Measurements from ENCODE around the gene LAMA5. TPM values are rescaled to one million over a fixed set of nuclear protein-coding genes. Genes with fewer than 3 reads are reported as not detected.

The LAMA5 gene
- polyA plus RNA-seq, 1 of the 3 experiments (the other 2 are of a cell fraction) = 27.2 TPM

DNA sequence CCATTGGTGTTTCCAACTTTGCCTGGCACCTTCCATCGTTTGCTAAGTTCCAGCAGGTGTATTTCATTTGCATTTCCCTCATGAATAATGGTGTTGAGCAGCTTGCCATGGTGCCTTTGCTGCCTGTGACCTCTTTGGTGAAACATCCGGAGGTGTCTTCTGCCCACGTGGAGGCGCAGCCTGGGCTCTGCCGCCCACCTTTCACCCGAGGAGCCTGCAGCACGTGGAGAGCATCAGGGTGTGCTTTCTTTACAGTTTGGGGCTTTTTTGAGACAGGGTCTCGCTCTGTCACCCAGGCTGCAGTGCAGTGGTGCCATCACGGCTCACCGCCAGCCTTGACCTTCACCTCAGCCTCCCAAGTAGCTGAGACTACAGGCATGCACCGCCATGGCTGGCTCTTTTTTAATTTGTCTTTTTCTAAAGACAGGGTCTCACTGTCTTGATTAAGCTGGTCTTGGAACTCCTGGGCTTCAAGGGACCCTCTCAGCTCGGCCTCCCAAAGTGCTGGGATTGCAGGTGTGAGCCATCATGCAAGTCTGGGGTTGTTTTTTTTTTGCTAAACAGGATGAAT is 67.4 kb downstream of the LAMA5 start:
- Histone ChIP-seq H3K4me2 (no peak overlapping the region), H3K27me3 (ENCODE audit: insufficient read depth) (no peaks in the 10 kb centered on the region), H3K27ac (ENCODE audit: low read depth in 2 of 2, low read length in 1 of 2) (no peak overlapping the region), H3K9me3 (no peaks in the 10 kb centered on the region), H3K79me2 (ENCODE audit: insufficient read depth) (peaks cover 20% of the 10 kb centered on the region), H3K9me2 (no peaks in the 10 kb centered on the region), H3K4me1 (ENCODE audit: control insufficient read depth in 1 of 2, insufficient read depth in 2 of 2, low read depth in 1 of 2, low read length in 1 of 2) (peaks cover 5 to 13% of the 10 kb centered on the region in 2 experiments; a peak in 2 of 4 replicates), H2AFZ (ENCODE audit: low read depth) (no peak overlapping the region), H3K4me3 (ENCODE audit: low read depth in 2 of 2, low read length in 1 of 2) (no peak overlapping the region), H3F3A (replicated peaks; ENCODE audit: insufficient read depth) (peaks cover 12% of the 10 kb centered on the region), H3K36me3 (replicated peaks in 1 of 2; ENCODE audit: control insufficient read depth in 1 of 2, insufficient read depth in 2 of 2, low read length in 1 of 2) (peaks cover 10 to 29% of the 10 kb centered on the region in 2 experiments), H4K20me1 (ENCODE audit: insufficient read depth) (peaks cover 15% of the 10 kb centered on the region), H3K9ac (no peak overlapping the region)
- ChIA-PET POLR2A (interaction anchor here (0.5 to 1.0 kb wide), 2 partner anchors 79 to 87 kb away, joined by 3 read pairs; partner anchors contain the start of gene RPS21), CTCF (interaction anchor here (1.6 to 3.2 kb wide), 3 partner anchors 65 to 83 kb away, joined by 6 to 25 read pairs (median 15); no protein-coding TSS in a partner anchor)
- TF ChIP-seq FOXM1 (IDR thresholded peaks at IDR 0.05; ENCODE audit: low read depth) (no peak), ELF1 (IDR thresholded peaks at IDR 0.05) (no peak), FOXJ3 (CRISPR knock-in tag; IDR thresholded peaks at IDR 0.05) (no peak), CHD2 (IDR thresholded peaks at IDR 0.05; ENCODE audit: low read length, partially characterized antibody) (no peak), POLR2AphosphoS5 (IDR thresholded peaks at IDR 0.05; ENCODE audit: low read depth, low read length) (no peak), TEAD4 (IDR thresholded peaks at IDR 0.05; ENCODE audit: borderline replicate concordance, insufficient read depth) (no peak), NFIC (IDR thresholded peaks at IDR 0.05; ENCODE audit: borderline replicate concordance) (no peak), RXRA (IDR thresholded peaks at IDR 0.05; ENCODE audit: borderline replicate concordance, low read depth) (no peak)
- TF ChIP-seq, protein P1, sequence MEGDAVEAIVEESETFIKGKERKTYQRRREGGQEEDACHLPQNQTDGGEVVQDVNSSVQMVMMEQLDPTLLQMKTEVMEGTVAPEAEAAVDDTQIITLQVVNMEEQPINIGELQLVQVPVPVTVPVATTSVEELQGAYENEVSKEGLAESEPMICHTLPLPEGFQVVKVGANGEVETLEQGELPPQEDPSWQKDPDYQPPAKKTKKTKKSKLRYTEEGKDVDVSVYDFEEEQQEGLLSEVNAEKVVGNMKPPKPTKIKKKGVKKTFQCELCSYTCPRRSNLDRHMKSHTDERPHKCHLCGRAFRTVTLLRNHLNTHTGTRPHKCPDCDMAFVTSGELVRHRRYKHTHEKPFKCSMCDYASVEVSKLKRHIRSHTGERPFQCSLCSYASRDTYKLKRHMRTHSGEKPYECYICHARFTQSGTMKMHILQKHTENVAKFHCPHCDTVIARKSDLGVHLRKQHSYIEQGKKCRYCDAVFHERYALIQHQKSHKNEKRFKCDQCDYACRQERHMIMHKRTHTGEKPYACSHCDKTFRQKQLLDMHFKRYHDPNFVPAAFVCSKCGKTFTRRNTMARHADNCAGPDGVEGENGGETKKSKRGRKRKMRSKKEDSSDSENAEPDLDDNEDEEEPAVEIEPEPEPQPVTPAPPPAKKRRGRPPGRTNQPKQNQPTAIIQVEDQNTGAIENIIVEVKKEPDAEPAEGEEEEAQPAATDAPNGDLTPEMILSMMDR (IDR thresholded peaks at IDR 0.05) = no peak
- TF ChIP-seq, protein P2, sequence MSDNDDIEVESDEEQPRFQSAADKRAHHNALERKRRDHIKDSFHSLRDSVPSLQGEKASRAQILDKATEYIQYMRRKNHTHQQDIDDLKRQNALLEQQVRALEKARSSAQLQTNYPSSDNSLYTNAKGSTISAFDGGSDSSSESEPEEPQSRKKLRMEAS (IDR thresholded peaks at IDR 0.05; ENCODE audit: low read depth) = no peak
- WGBS (ENCODE audit: low lambda C conversion rate) = 86% methylated on average over 10 of the region's 12 CpGs
- no peak for DNase-seq

DNA sequence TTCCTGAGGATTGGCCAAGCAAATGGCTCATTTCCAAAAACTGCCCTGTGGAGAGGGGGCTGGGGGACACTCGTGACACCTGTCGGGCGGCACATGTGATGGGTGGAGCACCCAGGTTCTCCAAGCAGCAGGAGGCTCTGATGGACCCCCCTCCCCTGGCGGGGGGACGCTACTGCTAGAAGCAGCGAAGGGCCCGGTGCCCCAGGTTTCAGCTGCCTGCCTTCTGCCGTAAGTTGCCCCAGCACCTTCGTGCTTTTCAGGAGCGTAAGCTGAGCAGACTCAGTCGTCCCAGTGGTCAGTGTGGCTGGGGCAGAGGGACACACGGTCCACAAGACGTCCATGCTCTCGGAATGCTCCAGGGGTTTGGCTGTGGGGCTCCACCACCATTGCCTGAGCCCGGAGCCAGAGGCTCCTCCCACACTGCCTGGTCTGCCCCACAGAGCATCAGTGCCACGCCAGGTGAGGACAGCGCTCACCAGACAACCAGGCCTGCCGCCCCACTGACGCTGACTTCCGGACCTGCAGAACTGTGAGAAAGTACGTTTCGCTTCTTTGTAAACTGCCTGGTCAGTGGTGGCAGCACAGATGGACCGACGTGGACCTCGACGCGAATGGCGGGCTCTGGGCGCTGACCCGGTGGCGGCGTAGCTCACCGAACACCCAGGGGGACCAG is 68.4 kb downstream of the LAMA5 start:
- H3K4me1 ChIP-seq (ENCODE audit: control insufficient read depth in 1 of 2, insufficient read depth in 2 of 2, low read depth in 1 of 2, low read length in 1 of 2) = peaks cover 0 to 2% of the 10 kb centered on the region in 2 experiments; a peak in 1 of 4 replicates
- peaks cover 10% of the 10 kb centered on the region for H3K79me2 ChIP-seq (ENCODE audit: insufficient read depth)
- 98% methylated on average over 21 of the region's 33 CpGs for WGBS (ENCODE audit: low lambda C conversion rate)
- H3K36me3 ChIP-seq (replicated peaks in 1 of 2; ENCODE audit: control insufficient read depth in 1 of 2, insufficient read depth in 2 of 2, low read length in 1 of 2) = peaks cover 6 to 31% of the 10 kb centered on the region in 2 experiments
- no peak overlapping the region for H3K4me3 ChIP-seq (ENCODE audit: low read depth in 2 of 2, low read length in 1 of 2)
- TF ChIP-seq CHD2 (IDR thresholded peaks at IDR 0.05; ENCODE audit: low read length, partially characterized antibody) (no peak), NRF1 (IDR thresholded peaks at IDR 0.05; ENCODE audit: low read depth, low read length) (no peak), EZH2phosphoT487 (IDR thresholded peaks at IDR 0.05; ENCODE audit: borderline replicate concordance, low read depth) (no peak), NFIC (IDR thresholded peaks at IDR 0.05; ENCODE audit: borderline replicate concordance) (no peak), RFX5 (IDR thresholded peaks at IDR 0.05; ENCODE audit: low read length) (no peak), MEF2A (IDR thresholded peaks at IDR 0.05; ENCODE audit: borderline replicate concordance, low read depth) (no peak), ELF1 (IDR thresholded peaks at IDR 0.05) (no peak), TCF12 (IDR thresholded peaks at IDR 0.05) (no peak), JUND (IDR thresholded peaks at IDR 0.05) (no peak), POLR2AphosphoS5 (IDR thresholded peaks at IDR 0.05; ENCODE audit: low read depth, low read length) (no peak), RXRA (IDR thresholded peaks at IDR 0.05; ENCODE audit: borderline replicate concordance, low read depth) (no peak)
- TF ChIP-seq, protein P3, sequence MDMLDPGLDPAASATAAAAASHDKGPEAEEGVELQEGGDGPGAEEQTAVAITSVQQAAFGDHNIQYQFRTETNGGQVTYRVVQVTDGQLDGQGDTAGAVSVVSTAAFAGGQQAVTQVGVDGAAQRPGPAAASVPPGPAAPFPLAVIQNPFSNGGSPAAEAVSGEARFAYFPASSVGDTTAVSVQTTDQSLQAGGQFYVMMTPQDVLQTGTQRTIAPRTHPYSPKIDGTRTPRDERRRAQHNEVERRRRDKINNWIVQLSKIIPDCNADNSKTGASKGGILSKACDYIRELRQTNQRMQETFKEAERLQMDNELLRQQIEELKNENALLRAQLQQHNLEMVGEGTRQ (IDR thresholded peaks at IDR 0.05; ENCODE audit: borderline replicate concordance, low read depth, low read length) = no peak
- TF ChIP-seq, protein P4, sequence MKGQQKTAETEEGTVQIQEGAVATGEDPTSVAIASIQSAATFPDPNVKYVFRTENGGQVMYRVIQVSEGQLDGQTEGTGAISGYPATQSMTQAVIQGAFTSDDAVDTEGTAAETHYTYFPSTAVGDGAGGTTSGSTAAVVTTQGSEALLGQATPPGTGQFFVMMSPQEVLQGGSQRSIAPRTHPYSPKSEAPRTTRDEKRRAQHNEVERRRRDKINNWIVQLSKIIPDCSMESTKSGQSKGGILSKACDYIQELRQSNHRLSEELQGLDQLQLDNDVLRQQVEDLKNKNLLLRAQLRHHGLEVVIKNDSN (IDR thresholded peaks at IDR 0.05; ENCODE audit: borderline replicate concordance, low read depth) = no peak
- TF ChIP-seq, protein P2 (IDR thresholded peaks at IDR 0.05; ENCODE audit: low read depth) = no peak
- TF ChIP-seq, protein P5, sequence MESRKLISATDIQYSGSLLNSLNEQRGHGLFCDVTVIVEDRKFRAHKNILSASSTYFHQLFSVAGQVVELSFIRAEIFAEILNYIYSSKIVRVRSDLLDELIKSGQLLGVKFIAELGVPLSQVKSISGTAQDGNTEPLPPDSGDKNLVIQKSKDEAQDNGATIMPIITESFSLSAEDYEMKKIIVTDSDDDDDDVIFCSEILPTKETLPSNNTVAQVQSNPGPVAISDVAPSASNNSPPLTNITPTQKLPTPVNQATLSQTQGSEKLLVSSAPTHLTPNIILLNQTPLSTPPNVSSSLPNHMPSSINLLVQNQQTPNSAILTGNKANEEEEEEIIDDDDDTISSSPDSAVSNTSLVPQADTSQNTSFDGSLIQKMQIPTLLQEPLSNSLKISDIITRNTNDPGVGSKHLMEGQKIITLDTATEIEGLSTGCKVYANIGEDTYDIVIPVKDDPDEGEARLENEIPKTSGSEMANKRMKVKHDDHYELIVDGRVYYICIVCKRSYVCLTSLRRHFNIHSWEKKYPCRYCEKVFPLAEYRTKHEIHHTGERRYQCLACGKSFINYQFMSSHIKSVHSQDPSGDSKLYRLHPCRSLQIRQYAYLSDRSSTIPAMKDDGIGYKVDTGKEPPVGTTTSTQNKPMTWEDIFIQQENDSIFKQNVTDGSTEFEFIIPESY (IDR thresholded peaks at IDR 0.05; ENCODE audit: borderline replicate concordance, low read depth) = no peak
- H3K9ac ChIP-seq = no peak overlapping the region
- H3F3A ChIP-seq (replicated peaks; ENCODE audit: insufficient read depth) = peaks cover 12% of the 10 kb centered on the region
- no peak overlapping the region for H3K4me2 ChIP-seq
- H3K27ac ChIP-seq (ENCODE audit: low read depth in 2 of 2, low read length in 1 of 2) = no peak overlapping the region
- ChIA-PET CTCF (interaction anchor here (1.0 to 3.2 kb wide), 2 partner anchors 70 to 84 kb away, joined by 3 to 25 read pairs; no protein-coding TSS in a partner anchor), POLR2A (no interaction called here)
- DNase-seq = no peak
- no peaks in the 10 kb centered on the region for H3K9me3 ChIP-seq
- H4K20me1 ChIP-seq (ENCODE audit: insufficient read depth) = peaks cover 5% of the 10 kb centered on the region
- H2AFZ ChIP-seq (ENCODE audit: low read depth) = no peak overlapping the region
- H3K27me3 ChIP-seq (ENCODE audit: insufficient read depth) = no peaks in the 10 kb centered on the region
- no peaks in the 10 kb centered on the region for H3K9me2 ChIP-seq
